ENCODE data around the gene ITGAE. TPM values are rescaled to one million over a fixed set of nuclear protein-coding genes. Genes with fewer than 3 reads are reported as not detected.

ITGAE gene
- total and polyA plus RNA-seq, 10 of the 15 experiments (the other 5 are each of a cell fraction or from before 2014, with no cell fraction given): 13.1 to 161 (median 34.8) TPM

DNA sequence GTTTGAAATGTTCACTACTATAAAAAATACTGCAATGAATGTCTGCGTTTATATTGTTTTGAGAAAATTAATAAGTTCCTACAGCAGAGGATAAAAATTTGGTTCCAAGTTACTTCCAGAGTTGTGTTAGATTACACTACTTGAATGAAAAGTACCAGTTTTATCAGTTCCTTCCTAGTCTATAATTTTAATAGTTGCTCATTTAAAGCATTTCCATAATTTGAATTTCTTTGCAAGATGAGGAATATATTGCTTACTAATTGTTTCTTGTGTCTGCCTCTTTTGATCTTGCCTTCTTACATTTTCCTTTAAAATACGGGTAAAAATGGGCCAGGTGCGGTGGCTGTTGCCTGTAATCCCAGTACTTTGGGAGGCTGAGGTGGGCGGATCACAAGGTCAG is 128.4 kb downstream of the ITGAE start:
- POLR2A ChIA-PET: no interaction called here
- FAIRE-seq (no peak), ATAC-seq (no peak), DNase-seq (ENCODE audit: low read depth, low spot score) (no peak)
- Histone ChIP-seq H3K4me1 (ENCODE audit: control insufficient read depth, insufficient read depth, low read length) (peaks cover 6% of the 10 kb centered on the region), H3K27ac (ENCODE audit: control insufficient read depth, insufficient read depth) (no peak overlapping the region), H3K36me3 (ENCODE audit: control insufficient read depth in 2 of 2, insufficient read depth in 2 of 2, low read length in 1 of 2) (peaks cover 0 to 3% of the 10 kb centered on the region in 2 experiments; a peak in 1 of 4 replicates), H3K9ac (ENCODE audit: control insufficient read depth, insufficient read depth, low read length) (no peak overlapping the region), H3K79me2 (ENCODE audit: control insufficient read depth, insufficient read depth, low read length) (peaks cover 20% of the 10 kb centered on the region), H3K9me3 (replicated peaks; ENCODE audit: control insufficient read depth, insufficient read depth, low read length) (no peaks in the 10 kb centered on the region), H4K20me1 (ENCODE audit: control insufficient read depth, insufficient read depth) (no peaks in the 10 kb centered on the region), H2AFZ (ENCODE audit: control insufficient read depth, low read depth, low read length) (no peak overlapping the region), H3K27me3 (replicated peaks in 1 of 2; ENCODE audit: control insufficient read depth in 2 of 2, insufficient read depth in 2 of 2, low read length in 1 of 2) (no peaks in the 10 kb centered on the region), H3K4me3 (no peak overlapping the region), H3K4me2 (ENCODE audit: control insufficient read depth, insufficient read depth) (no peak overlapping the region)
- in situ Hi-C loops (cut with MboI) (no loop called here), intact Hi-C loops (cut with micrococcal nuclease; ENCODE audit: unreplicated experiment) (no loop called here)
- RAD21 ChIA-PET (ENCODE audit: unreplicated experiment): no interaction called here
- CTCF ChIA-PET: interaction anchor here (1.1 kb wide), 1 partner anchor 10 kb away, joined by 6 read pairs; no protein-coding TSS in a partner anchor
- SMC1A ChIA-PET (ENCODE audit: uncharacterized antibody, unreplicated experiment): no interaction called here
- BruUV-seq (replicated peaks): no TSS peak
- 70% methylated on average over 4 of the region's 4 CpGs for WGBS (ENCODE audit: insufficient coverage, insufficient replicate concordance, low lambda C conversion rate, missing lambda C conversion rate)
- no peak for TF ChIP-seq SREBF2 (IDR thresholded peaks at IDR 0.05; ENCODE audit: low read length)

DNA sequence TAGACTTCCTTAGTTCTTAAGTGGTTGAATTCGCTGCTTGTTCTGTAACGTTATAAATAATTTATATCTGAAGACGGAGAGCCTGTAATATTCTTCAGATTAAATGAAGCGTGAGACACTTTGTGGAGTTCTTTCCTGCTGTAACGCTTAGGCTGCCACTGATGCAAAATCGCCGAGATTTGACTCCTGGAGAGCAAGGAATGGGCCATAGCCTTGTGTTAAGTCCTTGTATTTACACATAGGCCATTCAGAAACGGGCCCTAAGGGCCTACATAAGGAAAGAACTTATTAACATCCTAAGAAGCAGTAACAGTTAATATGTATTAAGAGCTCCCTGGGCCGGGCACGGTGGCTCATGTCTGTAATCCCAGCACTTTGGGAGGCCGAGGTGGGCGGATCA is 131.4 kb downstream of the ITGAE start:
- ATAC-seq (no peak), DNase-seq (ENCODE audit: low read depth, low spot score) (no peak), FAIRE-seq (peak; percentile 23)
- peak overlapping the region; percentile 86; the same call in 1 of the 2 replicates for H3K27ac ChIP-seq (ENCODE audit: control insufficient read depth, insufficient read depth)
- intact Hi-C loops (cut with micrococcal nuclease; ENCODE audit: unreplicated experiment): loop anchor here (10.0 kb wide), 1 partner anchor 115 kb away; the partner anchor contains the start of gene TRPV3
- H3K4me1 ChIP-seq (ENCODE audit: control insufficient read depth, insufficient read depth, low read length): peaks cover 8% of the 10 kb centered on the region
- ChIA-PET SMC1A (ENCODE audit: uncharacterized antibody, unreplicated experiment) (interaction anchor here (1.2 kb wide), 1 partner anchor 10 kb away, joined by 3 read pairs; no protein-coding TSS in a partner anchor), CTCF (interaction anchor here (1.0 to 1.9 kb wide), 2 partner anchors 13 to 33 kb away, joined by 4 to 10 read pairs; partner anchors contain the start of genes CTNS and SHPK), POLR2A (no interaction called here), RAD21 (ENCODE audit: unreplicated experiment) (no interaction called here)
- H3K4me3 ChIP-seq: peak overlapping the region; percentile 84
- H3K4me2 ChIP-seq (ENCODE audit: control insufficient read depth, insufficient read depth): peak overlapping the region; percentile 97
- no TSS peak for BruUV-seq (replicated peaks)
- no peaks in the 10 kb centered on the region for H3K9me3 ChIP-seq (replicated peaks; ENCODE audit: control insufficient read depth, insufficient read depth, low read length)
- no peaks in the 10 kb centered on the region for H3K36me3 ChIP-seq (ENCODE audit: control insufficient read depth in 2 of 2, insufficient read depth in 2 of 2, low read length in 1 of 2)
- H3K9ac ChIP-seq (ENCODE audit: control insufficient read depth, insufficient read depth, low read length): peak overlapping the region; percentile 98
- H4K20me1 ChIP-seq (ENCODE audit: control insufficient read depth, insufficient read depth): no peaks in the 10 kb centered on the region
- peaks cover 20% of the 10 kb centered on the region for H3K79me2 ChIP-seq (ENCODE audit: control insufficient read depth, insufficient read depth, low read length)
- in situ Hi-C loops (cut with MboI): no loop called here
- H2AFZ ChIP-seq (ENCODE audit: control insufficient read depth, low read depth, low read length): no peak overlapping the region
- no peaks in the 10 kb centered on the region for H3K27me3 ChIP-seq (replicated peaks in 1 of 2; ENCODE audit: control insufficient read depth in 2 of 2, insufficient read depth in 2 of 2, low read length in 1 of 2)
- 34% methylated on average over 12 of the region's 12 CpGs for WGBS (ENCODE audit: insufficient coverage, insufficient replicate concordance, low lambda C conversion rate, missing lambda C conversion rate)
- no peak for TF ChIP-seq SMARCA5 (IDR thresholded peaks at IDR 0.05)
- TF ChIP-seq IRF3 (IDR thresholded peaks at IDR 0.05): no peak
- TF ChIP-seq DPF2 (IDR thresholded peaks at IDR 0.05): no peak
- TF ChIP-seq RAD21 (IDR thresholded peaks at IDR 0.05; ENCODE audit: insufficient read depth, low read depth, low read length): no peak
- TF ChIP-seq BRCA1 (IDR thresholded peaks at IDR 0.05; ENCODE audit: low read depth, low read length): no peak
- no peak for TF ChIP-seq FOXM1 (IDR thresholded peaks at IDR 0.05; ENCODE audit: low read depth, low read length)
- TF ChIP-seq POLR2AphosphoS5 (IDR thresholded peaks at IDR 0.05; ENCODE audit: low read length): no peak
- no peak for TF ChIP-seq ZNF592 (IDR thresholded peaks at IDR 0.05)
- TF ChIP-seq, protein P1, sequence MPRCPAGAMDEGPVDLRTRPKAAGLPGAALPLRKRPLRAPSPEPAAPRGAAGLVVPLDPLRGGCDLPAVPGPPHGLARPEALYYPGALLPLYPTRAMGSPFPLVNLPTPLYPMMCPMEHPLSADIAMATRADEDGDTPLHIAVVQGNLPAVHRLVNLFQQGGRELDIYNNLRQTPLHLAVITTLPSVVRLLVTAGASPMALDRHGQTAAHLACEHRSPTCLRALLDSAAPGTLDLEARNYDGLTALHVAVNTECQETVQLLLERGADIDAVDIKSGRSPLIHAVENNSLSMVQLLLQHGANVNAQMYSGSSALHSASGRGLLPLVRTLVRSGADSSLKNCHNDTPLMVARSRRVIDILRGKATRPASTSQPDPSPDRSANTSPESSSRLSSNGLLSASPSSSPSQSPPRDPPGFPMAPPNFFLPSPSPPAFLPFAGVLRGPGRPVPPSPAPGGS (IDR thresholded peaks at IDR 0.05; ENCODE audit: borderline replicate concordance, insufficient read depth, low read depth, low read length, poor library complexity, severe bottlenecking): no peak
- TF ChIP-seq SIX5 (IDR thresholded peaks at IDR 0.05; ENCODE audit: low read depth, low read length, severe bottlenecking): no peak

Measured in GM12878 (cell line).